Measurements from ENCODE around the gene GALK1.

The GALK1 gene

DNA sequence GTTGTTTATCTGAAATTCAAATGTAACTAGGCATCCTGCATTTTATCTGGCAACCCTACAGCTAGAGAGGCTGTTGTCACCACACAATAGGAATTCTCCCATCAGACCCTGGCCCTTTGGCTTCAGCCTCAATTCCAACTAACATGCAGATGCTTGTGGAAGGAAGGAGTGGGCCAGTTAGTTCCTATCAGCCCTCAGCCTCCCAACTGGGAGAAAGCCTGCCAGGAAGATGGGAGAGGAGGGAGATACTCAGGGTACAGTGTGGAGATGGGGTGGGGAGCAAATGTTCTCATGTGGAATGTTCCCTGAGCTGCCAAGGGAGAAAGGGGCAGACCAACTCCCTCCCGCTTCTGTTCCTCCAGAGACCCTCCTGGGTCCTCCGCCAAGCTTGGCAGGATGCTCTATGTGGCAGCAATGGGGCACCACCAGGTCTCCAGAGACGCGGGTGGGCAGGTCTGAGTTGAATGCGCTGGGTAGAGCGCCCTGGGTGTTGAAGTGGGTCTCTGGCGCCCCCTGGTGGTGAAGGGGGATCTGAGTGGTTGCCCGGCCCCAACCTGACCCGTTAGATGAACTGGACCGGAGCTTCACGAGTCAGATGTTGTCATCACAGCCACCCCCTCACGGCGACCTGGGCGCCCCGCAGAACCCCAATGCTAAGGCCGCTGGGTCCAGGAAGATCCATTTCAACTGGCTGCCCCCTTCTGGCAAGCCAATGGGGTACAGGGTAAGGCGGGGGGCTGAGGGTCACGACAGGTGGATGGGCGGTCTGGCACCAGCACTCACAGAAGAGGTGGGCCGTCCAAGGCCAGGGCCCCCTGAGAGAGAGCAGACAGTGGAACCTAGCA lies 15.2 kb downstream of the GALK1 start:
- DNase-seq (ENCODE audit: low read depth in 2 of 2) = peak; percentile 76 to 77

DNA sequence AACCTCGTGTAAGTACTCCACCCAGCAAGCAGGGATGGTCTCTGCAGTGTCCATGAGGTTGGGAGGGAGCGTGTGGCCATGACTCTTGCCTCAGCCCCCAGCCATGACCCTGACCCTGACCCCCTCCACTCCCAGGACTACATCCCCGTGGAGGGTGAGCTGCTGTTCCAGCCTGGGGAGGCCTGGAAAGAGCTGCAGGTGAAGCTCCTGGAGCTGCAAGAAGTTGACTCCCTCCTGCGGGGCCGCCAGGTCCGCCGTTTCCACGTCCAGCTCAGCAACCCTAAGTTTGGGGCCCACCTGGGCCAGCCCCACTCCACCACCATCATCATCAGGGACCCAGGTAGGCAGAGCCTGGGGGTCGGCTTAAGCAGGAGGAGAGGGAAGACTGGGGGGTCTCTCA lies 16.3 kb downstream of the GALK1 start:
- DNase-seq (ENCODE audit: low read depth in 2 of 2) = no peak

DNA sequence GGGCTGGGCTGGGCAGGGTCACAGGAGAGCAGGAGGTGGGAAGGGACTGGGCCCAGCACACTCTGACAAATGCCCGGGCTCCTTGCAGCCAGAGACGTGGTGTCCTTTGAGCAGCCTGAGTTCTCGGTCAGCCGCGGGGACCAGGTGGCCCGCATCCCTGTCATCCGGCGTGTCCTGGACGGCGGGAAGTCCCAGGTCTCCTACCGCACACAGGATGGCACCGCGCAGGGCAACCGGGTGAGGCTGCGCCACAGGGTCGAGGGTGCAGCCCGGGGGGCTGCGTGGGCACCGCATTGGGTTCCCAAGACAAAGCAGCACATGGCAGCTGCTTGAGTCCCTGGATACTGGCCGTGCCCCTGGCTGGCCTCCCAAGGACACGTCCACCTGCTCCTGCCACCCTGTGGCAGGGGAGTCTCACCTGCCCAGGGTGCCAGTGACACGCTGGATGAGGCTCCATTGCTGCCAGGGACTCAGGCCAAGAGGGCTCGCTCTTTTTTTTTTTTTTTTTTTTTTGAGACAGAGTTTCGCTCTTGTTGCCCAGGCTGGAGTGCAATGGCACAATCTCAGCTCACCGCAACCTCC lies 21.3 kb downstream of the GALK1 start:
- DNase-seq (ENCODE audit: low read depth in 2 of 2) = no peak

DNA sequence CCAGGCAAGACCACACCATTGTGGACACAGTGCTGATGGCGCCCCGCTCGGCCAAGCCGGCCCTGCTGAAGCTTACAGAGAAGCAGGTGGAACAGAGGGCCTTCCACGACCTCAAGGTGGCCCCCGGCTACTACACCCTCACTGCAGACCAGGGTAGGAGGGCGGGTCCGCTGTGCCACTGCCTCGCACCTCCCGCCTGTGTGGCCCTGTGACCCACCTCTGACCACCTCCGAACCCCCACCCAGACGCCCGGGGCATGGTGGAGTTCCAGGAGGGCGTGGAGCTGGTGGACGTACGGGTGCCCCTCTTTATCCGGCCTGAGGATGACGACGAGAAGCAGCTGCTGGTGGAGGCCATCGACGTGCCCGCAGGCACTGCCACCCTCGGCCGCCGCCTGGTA lies 22.7 kb downstream of the GALK1 start:
- DNase-seq (ENCODE audit: low read depth in 2 of 2) = no peak

DNA sequence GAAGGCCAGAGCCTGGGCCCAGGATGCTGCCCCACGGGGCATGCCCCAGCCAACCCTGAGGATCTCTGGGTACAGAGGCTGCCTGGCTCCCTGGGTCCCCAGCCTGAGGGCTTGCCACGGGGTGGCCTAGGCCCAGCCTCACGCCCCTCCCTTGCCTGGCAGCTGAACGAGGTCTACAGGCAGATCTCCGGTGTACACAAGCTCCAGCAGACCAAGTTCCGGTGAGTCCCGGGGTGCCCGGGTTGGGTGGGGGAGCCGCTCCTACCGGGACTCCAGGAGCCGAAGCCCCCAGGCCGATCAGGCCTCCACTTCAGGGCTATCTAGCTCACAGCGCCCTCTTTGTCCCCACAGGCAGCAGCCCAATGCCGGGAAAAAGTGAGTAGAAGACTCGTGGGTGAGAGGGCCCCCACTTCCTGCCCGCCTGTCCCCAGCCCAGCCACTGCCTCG lies 24.3 kb downstream of the GALK1 start:
- DNase-seq (ENCODE audit: low read depth in 2 of 2) = no peak

DNA sequence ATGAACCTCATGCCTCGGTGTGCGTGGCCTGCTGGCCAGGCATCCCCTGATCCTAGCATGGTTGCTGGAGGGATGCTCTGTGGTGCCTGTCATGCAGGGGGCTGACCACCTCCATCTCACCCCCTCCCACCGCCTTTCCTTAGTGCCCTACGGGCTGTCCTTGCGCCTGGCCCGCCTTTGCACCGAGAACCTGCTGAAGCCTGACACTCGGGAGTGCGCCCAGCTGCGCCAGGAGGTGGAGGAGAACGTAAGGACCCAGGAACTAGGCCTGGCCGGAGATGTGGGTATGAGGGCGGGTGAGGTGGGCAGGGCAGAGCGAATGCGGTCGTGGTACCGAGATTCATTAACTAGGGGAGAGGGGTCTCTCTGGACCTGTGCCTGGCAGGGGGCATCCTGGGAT lies 24.8 kb downstream of the GALK1 start:
- DNase-seq (ENCODE audit: low read depth in 2 of 2) = no peak

DNA sequence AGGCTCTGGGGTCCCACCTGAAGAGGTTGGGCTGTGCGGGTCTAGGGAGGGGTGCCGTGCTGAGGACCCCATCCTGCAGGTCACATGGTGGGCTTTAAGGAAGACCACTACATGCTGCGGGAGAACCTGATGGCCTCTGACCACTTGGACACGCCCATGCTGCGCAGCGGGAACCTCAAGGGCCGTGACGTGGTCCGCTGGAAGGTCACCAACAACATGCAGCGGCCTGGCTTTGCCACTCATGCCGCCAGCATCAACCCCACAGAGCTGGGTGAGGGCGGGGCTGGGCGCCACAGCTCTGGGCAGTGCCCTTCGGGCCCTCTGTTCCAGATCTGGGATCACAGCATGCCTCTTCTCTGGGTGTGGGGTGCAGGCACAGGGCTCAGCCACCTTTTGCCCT lies 25.2 kb downstream of the GALK1 start:
- DNase-seq (ENCODE audit: low read depth in 2 of 2) = no peak

DNA sequence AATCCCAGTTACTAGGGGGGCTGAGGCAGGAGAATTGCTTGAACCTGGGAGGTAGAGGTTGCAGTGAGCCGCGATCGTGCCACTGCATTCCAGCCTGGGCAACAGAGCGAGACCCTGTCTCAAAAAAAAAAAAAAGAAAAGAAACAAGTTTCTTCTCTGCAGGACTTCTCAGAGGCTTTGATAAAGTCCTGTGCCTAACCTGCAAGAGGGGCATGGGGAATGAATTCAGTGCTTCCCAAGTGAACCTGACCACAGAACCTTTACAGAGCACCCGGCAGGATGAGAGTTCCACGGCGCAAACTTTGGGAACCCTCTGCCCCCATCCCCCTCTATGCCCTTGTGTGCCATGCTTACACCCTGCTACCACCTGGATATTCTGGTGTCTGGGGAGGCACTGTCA lies 25.8 kb downstream of the GALK1 start:
- DNase-seq (ENCODE audit: low read depth in 2 of 2) = no peak

DNA sequence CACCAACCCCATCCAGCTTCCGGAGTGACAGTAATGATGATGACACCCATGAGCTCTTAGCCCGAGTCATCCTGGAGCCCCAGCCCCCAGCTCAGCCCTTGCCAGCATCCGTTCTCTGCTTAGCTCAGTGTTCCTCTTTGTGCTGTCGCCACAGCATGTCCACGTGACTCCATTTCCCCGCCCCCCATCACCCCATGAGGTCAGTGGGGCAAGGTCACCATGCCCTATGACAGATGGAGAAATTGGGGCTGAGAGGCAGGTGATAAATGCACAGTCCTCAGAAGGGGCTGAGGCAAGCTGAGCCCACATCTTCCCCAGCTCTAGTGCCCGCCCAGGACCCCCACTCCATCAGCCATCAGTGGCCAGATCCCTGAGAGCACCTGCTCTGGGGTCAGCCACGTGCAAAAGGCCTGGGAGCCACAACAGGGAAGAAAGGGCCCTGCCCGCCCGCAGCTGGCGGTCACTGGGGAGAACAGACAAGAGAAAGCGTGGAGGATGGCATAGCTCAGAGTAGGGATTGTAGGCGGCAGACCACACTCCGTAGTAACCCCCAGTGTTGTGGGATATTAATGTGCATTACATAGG lies 26.7 kb downstream of the GALK1 start:
- no peak for DNase-seq (ENCODE audit: low read depth in 2 of 2)

DNA sequence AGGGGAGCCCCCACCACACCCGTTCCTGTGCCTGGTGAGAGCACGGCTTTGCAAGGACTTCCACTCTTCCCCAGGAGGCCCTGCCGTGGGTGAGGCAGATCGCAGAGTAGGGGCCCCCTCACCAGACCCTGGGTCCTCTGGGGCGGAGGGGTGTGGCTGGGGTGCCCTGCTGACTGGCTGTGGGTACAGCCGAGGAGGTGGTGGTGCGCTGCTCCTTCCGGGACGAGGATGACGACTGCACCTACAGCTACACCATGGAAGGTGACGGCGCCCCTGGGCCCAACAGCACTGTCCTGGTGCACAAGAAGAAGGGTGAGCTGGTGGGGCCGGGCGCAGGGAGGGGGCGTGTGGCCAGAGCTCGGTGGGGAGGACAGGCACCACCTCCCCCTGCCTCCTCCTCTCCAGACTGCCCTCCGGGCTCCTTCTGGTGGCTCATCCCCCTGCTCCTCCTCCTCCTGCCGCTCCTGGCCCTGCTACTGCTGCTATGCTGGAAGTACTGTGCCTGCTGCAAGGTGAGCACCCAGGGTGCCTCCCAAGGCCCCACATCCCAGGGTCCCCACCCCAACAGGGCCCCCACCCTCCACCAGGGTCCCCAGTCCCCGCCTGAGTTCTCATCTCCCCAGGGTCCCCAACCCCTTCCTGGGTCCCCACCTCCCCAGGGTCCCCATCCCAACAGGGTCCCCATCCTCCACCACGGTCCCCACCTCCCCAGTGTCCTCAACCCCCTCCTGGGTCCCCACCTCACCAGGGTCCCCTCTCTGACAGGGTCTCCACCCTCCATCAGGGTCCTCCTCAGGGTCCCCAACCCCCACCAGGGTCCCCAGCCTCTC lies 27.6 kb downstream of the GALK1 start:
- DNase-seq (ENCODE audit: low read depth in 2 of 2) = no peak

DNA sequence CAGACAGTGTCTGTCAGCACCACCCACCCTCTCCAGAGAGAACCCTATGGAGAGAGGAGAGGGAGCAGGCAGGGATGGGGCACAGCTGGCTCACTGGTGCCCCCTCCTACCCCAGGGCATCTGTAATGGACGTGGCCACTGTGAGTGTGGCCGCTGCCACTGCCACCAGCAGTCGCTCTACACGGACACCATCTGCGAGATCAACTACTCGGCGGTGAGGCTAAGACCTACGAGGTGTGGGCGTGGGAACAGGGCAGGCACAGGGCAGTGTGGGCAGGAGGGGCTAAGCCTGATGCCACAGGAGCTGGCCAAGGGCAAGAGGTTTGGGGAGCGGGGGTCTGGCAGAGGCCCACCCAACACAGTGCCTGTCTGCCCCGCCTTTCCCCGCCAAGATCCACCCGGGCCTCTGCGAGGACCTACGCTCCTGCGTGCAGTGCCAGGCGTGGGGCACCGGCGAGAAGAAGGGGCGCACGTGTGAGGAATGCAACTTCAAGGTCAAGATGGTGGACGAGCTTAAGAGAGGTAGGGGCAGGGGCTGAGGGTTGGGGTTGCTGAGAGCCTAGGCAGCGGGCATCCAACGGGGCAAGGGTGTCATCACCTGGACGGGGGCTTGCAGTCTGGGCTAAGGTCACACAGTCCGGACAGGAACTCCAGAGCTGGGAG lies 28.7 kb downstream of the GALK1 start:
- DNase-seq (ENCODE audit: low read depth in 2 of 2) = no peak

DNA sequence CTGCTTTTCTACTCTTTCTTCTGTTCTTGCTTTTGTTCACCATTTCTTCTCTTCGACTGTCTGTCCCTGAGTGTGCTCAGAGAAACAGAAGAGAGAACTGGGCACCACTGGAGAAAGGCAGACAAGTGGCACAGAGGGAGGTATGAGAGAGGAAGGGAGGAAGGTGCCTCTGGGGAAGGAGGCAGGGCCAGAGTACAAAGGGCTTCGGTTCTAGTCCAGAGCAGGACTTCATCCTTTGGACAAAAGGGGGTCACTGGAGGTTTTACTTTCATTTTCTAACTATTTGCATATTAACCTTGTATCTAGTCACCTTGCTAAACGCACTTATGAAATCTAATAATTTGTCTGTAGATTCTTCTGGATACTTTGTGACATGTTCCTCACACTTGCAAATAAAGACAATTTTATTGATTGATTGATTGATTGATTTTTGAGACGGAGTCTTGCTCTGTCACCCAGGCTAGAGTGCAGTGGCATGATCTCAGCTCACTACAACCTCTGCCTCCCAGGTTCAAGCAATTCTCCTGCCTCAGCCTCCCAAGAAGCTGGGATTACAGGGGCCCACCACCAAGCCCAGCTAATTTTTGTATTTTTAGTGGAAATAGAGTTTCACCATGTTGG lies 30.2 kb downstream of the GALK1 start:
- no peak for DNase-seq (ENCODE audit: low read depth in 2 of 2)

DNA sequence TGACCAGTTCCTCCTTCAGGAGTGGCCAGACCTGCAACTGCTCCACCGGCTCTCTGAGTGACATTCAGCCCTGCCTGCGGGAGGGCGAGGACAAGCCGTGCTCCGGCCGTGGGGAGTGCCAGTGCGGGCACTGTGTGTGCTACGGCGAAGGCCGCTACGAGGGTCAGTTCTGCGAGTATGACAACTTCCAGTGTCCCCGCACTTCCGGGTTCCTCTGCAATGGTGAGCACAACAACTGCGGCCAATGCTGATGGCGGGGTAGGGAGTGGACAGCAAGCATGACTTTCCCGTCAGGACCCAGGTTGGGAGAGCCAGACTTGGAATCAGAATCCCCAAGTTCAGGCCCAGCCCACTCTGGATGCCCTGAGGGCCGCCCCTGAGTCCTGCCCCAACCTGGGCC lies 31.5 kb downstream of the GALK1 start:
- DNase-seq (ENCODE audit: low read depth in 2 of 2) = no peak

DNA sequence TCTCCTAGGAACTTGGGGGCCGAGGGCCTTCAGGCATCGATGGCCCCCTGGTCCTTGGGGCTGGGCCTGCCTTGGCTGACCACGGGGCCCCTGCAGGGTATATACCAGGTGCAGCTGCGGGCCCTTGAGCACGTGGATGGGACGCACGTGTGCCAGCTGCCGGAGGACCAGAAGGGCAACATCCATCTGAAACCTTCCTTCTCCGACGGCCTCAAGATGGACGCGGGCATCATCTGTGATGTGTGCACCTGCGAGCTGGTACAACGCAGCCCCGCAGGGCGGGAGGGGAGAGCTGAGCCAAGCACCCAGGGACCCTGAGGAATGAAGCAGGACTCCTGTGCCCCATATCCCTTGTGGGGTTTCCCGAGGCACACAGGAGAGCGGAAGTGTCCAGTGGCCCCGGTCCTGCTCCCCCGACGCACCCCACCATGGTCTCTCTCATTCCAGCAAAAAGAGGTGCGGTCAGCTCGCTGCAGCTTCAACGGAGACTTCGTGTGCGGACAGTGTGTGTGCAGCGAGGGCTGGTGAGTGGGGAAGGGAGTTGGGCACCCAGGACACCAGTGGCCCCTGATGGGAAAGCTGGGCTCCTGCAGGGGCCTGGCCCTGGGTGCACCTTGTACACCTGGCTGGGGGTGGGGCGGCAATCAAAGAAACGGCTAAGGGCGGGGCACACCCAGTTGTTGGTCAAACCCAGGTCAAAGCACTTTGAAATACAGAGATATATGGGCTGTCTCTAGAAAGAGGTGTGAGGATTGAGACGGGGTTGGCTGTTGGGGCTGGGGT lies 33.1 kb downstream of the GALK1 start:
- no peak for DNase-seq (ENCODE audit: low read depth in 2 of 2)

DNA sequence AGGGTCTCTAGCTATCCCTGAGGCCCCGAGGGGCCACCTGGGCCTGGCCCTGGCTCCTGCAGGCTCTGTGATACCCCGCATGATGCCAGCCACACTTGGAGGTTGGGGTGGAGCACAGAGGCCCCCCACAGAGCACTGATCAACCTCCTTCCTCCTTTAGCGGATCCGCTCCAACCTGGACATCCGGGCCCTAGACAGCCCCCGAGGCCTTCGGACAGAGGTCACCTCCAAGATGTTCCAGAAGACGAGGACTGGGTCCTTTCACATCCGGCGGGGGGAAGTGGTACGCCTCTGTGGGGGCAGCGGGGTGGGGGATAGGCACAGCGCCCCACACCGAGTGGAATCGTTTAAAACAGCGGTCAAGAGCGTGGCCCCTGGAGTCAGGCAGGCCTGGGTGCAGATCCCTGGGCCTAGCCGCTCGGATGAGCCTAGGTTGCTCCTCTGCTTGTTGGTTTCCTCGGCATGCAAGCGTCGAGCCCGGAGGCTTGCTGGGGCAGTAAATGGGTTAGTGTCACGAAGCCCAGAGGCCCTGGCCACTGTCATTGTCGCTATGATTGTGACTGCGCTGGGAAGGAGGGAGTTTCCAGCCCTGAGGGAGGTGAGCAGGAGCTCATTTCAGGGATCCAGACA lies 33.8 kb downstream of the GALK1 start:
- DNase-seq (ENCODE audit: low read depth in 2 of 2) = no peak

DNA sequence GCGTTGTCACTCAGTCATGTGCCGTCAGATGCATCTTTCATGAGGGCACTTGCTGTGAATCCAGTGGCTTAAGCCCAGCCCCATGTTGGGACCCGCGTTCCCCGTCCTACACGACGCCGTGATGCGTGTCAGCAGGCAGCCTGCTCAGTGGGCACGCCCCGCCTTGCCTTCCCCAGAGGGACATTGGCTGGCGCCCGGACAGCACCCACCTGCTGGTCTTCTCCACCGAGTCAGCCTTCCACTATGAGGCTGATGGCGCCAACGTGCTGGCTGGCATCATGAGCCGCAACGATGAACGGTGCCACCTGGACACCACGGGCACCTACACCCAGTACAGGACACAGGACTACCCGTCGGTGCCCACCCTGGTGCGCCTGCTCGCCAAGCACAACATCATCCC lies 34.9 kb downstream of the GALK1 start:
- no peak for DNase-seq (ENCODE audit: low read depth in 2 of 2)

DNA sequence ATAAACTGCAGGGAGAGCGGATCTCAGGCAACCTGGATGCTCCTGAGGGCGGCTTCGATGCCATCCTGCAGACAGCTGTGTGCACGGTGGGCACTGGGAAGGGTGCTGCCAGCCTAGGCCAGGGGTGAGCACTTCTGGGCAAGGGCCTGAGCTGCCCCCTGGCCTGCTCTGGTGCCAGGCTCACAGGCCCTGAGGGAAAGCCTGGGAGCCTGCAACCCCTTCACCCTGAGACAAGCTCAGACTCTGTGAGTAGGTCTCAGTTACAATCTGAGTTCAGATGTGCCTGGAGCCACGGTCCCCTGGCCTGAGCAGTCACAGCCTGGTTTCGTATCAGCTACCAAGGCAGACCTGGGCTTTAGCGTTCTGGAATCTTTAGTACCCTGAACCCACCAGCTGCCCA lies 35.6 kb downstream of the GALK1 start:
- DNase-seq (ENCODE audit: low read depth in 2 of 2) = no peak

DNA sequence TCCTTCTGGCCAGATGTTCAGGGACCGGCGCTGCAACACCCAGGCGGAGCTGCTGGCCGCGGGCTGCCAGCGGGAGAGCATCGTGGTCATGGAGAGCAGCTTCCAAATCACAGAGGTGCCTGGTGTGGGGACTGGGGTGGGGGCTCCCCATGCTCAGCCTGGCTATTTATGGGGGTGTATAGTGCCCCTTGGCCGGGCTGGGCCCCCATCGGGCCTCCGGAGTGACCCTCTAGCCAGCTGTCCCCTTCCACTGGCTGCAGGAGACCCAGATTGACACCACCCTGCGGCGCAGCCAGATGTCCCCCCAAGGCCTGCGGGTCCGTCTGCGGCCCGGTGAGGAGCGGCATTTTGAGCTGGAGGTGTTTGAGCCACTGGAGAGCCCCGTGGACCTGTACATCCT lies 37.6 kb downstream of the GALK1 start:
- no peak for DNase-seq (ENCODE audit: low read depth in 2 of 2)

DNA sequence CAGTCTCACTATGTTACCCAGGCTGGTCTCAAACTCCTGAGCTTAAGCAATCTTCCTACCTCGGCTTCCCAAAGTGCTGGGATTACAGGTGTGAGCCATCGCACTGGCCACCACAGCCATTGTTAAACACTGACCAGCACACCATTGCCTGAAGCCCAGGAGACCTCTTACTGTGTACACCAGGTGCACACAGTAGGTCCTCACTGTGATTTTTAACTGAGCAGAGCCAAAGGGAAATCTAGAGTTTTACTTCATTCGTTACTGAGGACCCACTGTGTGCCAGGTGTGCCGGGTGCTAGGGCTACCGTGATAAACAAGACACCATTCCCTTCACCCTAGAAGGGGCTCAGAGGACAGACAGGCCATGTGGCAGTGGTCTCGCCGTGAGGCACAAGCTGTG lies 39.5 kb downstream of the GALK1 start:
- no peak for DNase-seq (ENCODE audit: low read depth in 2 of 2)
